BLaER1 treated with 17β-estradiol and CSF1 and Interleukin-3, amounts not matched to agents 10 nM and 100 nM (cell line): ENCODE measurements around the gene SCART1.

Source experiments
- H3K27ac ChIP-seq, 11 experiments: shearing (Covaris generic); formaldehyde crosslinking; 2 replicates each; pipeline ENCODE4 v1.8.1; 2022
- H3K27me3 ChIP-seq, 11 experiments: shearing (Covaris generic); formaldehyde crosslinking; 2 replicates each; pipeline ENCODE4 v1.8.1; 2022
- H3K36me3 ChIP-seq, 11 experiments: shearing (Covaris generic); formaldehyde crosslinking; 2 replicates each; pipeline ENCODE4 v1.8.1; 2022
- H3K4me1 ChIP-seq, 10 experiments: shearing (Covaris generic); formaldehyde crosslinking; 2 replicates each; pipeline ENCODE4 v1.8.1; 2022
- H3K4me2 ChIP-seq, 11 experiments: shearing (Covaris generic); formaldehyde crosslinking; 2 replicates each; pipeline ENCODE4 v1.8.1; 2022
- H3K4me3 ChIP-seq, 10 experiments: shearing (Covaris generic); formaldehyde crosslinking; 2 replicates each; pipeline ENCODE4 v1.8.1; 2022
- H3K9ac ChIP-seq, 11 experiments: shearing (Covaris generic); formaldehyde crosslinking; 2 replicates each; pipeline ENCODE4 v1.8.1; 2022
- H3K9me3 ChIP-seq, 11 experiments: shearing (Covaris generic); formaldehyde crosslinking; replicated peaks in 1 of 11; 2 replicates each; pipeline ENCODE4 v1.8.1; 2022
- H4K20me1 ChIP-seq, 11 experiments: shearing (Covaris generic); formaldehyde crosslinking; 2 replicates each; pipeline ENCODE4 v1.8.1; 2022
- Cebpa-rat ChIP-seq, 11 experiments: shearing (Covaris generic); IDR thresholded peaks; 2 replicates each; pipeline ENCODE4 v1.8.1; 2022

Gene SCART1

DNA sequence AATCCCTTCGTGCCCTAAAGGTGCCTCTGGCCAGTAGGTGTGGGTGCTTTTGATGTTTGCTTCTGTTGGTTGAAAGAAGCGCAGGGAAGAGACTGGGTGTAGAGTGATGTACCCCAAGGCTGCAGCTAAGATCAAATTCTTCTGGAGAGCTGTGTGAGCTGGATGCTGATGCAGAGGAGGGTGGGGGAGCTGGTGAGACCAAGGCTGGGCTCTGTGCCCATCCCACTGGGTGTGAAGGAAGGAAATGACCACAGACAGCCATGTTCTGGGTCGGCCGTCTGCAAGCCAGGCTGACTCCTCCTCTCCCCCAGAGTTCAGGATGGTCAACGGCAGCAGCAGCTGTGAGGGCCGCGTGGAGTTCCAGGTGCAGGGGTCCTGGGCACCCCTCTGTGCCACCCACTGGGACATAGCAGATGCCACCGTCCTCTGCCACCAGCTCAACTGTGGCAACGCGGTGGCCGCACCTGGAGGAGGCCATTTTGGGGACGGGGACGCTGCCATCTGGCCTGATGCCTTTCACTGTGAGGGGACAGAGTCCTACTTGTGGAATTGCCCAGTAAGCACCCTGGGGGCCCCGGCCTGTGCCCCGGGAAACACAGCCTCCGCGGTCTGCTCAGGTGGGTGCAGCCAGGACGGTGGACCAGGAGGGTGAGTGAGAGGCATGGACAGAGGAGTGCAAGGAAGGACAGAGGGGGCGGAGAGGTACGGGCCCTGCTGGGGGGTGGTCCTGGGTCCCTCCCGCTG, 5.1 kb downstream of the SCART1 start:
- Histone ChIP-seq H3K9me3 (peaks cover 0 to 10% (median 0%) of the 10 kb centered on the region in 11 experiments; a peak in 3 of 22 replicates), H3K27me3 (no peaks in the 10 kb centered on the region), H3K27ac (no peak overlapping the region), H3K4me1 (peaks cover 0 to 10% (median 4%) of the 10 kb centered on the region in 10 experiments; a peak in 10 of 20 replicates), H4K20me1 (no peaks in the 10 kb centered on the region), H3K4me2 (no peak overlapping the region), H3K36me3 (no peaks in the 10 kb centered on the region), H3K4me3 (no peak overlapping the region), H3K9ac (no peak overlapping the region)
- no peak for TF ChIP-seq Cebpa-rat (IDR thresholded peaks at IDR 0.05)

DNA sequence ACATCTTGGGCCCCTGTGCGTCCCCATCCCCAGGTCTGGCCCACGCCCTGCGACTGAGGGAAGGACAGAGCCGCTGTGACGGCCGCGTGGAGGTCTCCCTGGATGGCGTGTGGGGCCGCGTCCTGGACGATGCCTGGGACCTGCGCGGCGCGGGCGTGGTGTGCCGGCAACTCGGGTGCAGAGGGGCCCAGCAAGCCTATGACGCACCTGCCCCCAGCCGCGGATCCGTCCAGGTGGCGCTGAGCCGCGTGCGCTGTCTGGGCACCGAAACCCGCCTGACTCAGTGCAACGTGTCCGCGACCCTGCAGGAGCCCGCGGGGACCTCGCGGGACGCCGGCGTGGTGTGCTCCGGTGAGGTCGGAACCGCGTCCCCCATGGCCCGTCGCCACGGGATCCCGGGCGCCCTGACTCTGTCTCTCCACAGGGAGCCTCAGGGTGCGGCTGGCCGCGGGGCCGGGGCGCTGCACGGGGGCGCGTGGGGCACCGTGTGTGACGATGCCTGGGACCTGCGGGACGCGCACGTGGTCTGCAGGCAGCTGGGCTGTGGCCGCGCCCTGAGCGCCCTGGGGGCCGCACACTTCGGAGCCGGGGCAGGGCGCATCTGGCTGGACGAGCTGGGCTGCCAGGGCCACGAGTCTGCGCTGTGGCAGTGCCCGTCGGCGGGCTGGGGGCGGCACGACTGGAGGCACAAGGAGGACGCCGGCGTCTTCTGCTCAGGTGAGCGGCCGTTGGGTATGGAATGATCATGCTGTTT, 5.9 kb downstream of the SCART1 start:
- H3K36me3 ChIP-seq: no peaks in the 10 kb centered on the region

DNA sequence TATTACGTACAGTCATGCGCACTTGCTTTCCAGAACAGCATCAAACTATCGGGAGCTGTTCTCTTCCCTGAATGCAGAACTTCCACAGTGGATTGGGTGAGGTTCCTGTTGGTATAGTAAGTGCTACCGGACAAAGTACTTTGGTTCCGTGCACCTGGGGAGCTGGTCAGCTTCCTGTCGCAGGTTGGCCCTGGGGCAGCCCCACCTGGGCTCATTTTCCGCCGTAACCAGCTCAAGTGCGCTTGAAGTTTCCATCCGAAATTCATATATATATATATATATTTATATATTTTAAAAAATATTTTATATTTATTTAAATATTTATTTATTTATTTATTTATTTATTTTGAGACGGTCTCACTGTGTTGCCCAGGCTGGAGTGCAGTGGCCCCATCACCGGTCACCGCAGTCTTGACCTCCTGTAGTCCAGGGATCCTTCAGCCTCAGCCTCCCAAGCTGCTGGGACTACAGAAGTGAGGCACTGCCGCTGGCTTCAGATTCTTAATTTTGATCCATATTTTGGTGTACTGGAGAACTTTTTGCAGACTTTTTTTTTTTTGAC, 6.5 kb downstream of the SCART1 start:
- Histone ChIP-seq H3K27me3 (no peaks in the 10 kb centered on the region), H3K4me2 (no peak overlapping the region), H3K27ac (no peak overlapping the region), H4K20me1 (no peaks in the 10 kb centered on the region), H3K4me3 (no peak overlapping the region), H3K9ac (no peak overlapping the region), H3K9me3 (peaks cover 0 to 12% (median 0%) of the 10 kb centered on the region in 11 experiments; a peak in 3 of 22 replicates), H3K4me1 (peaks cover 0 to 6% (median 3%) of the 10 kb centered on the region in 10 experiments; a peak in 10 of 20 replicates), H3K36me3 (no peaks in the 10 kb centered on the region)
- TF ChIP-seq Cebpa-rat (IDR thresholded peaks at IDR 0.05): no peak

More for the DNA sequence above, 5.9 kb downstream of the SCART1 start:
- Histone ChIP-seq H3K4me2 (no peak overlapping the region), H4K20me1 (no peaks in the 10 kb centered on the region), H3K9me3 (peaks cover 0 to 10% (median 0%) of the 10 kb centered on the region in 11 experiments; a peak in 3 of 22 replicates), H3K4me3 (no peak overlapping the region), H3K27ac (no peak overlapping the region), H3K27me3 (no peaks in the 10 kb centered on the region), H3K9ac (no peak overlapping the region), H3K4me1 (peaks cover 0 to 10% (median 4%) of the 10 kb centered on the region in 10 experiments; a peak in 10 of 20 replicates)
- TF ChIP-seq Cebpa-rat (IDR thresholded peaks at IDR 0.05): no peak

DNA sequence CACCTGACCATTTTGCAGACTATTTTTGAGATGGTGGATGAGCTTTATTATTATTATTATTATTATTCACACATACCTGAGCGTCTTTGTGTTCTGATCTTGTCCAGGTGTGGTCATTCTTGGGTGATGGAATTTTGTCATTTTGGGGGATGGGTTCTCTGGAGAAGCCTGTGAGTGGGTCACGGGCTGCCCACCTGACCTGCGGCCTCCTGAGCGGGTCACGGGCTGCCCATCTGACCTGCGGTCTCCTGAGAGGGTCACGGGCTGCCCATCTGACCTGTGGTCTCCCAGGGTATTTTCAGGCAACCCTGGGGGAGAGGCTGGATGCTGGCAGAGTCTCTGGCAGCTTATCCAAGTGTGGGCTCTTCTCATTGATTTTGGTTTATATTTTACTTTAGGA, 7.3 kb downstream of the SCART1 start:
- Histone ChIP-seq H4K20me1 (no peaks in the 10 kb centered on the region), H3K9me3 (peaks cover 0 to 14% (median 0%) of the 10 kb centered on the region in 11 experiments; a peak in 3 of 22 replicates), H3K36me3 (no peaks in the 10 kb centered on the region), H3K4me1 (no peaks in the 10 kb centered on the region), H3K4me2 (no peak overlapping the region), H3K27ac (no peak overlapping the region), H3K4me3 (no peak overlapping the region), H3K27me3 (no peaks in the 10 kb centered on the region), H3K9ac (no peak overlapping the region)
- TF ChIP-seq Cebpa-rat (IDR thresholded peaks at IDR 0.05): no peak

DNA sequence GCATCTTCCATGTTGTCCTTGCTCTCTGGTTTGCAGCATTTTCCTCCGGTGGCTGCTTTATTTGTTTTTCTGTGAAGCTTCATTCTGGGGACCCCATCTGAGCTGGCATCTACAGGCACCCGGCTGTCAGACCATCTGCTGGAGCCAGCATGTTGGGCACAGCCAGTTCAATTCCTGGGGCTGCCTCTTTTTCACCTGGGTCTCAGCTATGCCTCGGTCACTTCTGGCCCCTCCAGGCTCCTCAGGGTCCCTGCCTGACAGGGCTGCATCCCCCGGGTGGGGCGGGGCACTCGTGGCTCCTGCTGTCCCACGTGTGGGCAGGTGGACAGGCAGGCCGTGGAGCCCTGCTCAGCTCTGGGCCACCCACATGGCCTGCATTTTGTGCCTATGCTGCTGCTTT, 8.1 kb downstream of the SCART1 start:
- Histone ChIP-seq H3K27me3 (no peaks in the 10 kb centered on the region), H3K27ac (no peak overlapping the region), H3K4me3 (no peak overlapping the region), H3K36me3 (no peaks in the 10 kb centered on the region), H3K4me2 (no peak overlapping the region), H3K4me1 (no peaks in the 10 kb centered on the region), H4K20me1 (no peaks in the 10 kb centered on the region), H3K9me3 (peaks cover 0 to 14% (median 0%) of the 10 kb centered on the region in 11 experiments; a peak in 3 of 22 replicates), H3K9ac (no peak overlapping the region)
- TF ChIP-seq Cebpa-rat (IDR thresholded peaks at IDR 0.05): no peak

DNA sequence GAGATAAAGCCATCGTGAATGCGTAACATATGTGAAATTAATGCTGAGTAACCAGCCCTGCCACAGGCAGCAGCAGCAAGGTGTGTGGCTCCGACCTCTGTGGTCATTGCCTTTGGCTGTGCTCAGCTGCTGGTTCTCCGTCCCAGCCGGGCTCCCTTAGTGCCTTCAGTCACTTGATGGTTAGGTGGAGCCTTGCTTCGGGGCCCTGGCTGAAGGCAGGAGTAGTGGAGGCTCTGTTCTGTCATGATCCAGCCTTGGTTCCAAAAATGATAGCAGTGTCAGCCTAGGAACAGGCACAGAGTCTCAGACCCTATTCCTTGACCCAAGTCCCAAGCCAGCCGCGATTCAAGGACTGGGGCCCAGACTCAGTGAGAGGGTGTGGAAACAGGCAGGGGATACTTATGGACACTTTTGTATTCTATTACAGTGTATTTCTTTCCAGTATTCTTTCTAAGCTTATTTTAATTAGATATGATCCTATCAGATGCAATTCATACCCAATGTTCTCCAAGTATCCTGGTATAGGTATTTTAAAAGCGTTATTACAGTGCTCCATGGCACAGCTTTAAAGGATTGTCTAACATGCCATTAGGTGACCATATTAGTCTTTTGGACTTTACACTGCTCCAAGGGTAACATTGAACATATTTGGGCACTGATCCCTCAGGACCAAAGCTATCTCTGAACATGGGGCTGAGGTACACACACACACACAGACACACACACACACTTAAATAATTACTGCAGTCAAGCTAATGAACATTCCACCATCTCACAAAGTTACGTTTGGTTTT, 9.0 kb downstream of the SCART1 start:
- no peak for TF ChIP-seq Cebpa-rat (IDR thresholded peaks at IDR 0.05)
- Histone ChIP-seq H3K27ac (no peak overlapping the region), H3K4me2 (no peak overlapping the region), H3K36me3 (no peaks in the 10 kb centered on the region; a peak in 1 of 22 replicates), H3K27me3 (no peaks in the 10 kb centered on the region), H4K20me1 (no peaks in the 10 kb centered on the region), H3K9me3 (peaks cover 0 to 14% (median 0%) of the 10 kb centered on the region in 11 experiments; a peak in 3 of 22 replicates), H3K4me3 (no peak overlapping the region), H3K9ac (no peak overlapping the region), H3K4me1 (no peaks in the 10 kb centered on the region)

DNA sequence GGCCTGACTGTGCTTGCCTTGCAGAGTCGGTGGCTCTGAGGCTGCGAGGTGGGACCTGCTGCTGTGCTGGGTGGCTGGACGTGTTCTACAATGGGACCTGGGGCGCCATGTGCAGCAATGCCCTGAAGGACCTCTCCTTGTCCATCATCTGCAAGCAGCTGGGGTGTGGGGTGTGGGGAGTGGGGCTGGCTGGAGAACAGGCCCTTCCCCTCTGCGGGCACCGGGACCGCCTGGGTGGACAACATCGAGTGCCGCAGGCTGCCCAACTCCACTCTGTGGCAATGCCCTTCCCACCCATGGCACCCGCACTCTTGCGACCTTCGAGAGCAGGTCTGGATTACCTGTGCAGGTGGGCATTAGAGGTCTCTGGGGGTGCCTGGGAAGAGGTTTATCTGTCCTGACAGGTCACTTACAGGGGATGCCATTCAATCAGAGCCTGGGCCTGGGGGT, 10.9 kb downstream of the SCART1 start:
- no peak overlapping the region for H3K4me3 ChIP-seq
- no peaks in the 10 kb centered on the region for H3K27me3 ChIP-seq
- no peak overlapping the region for H3K4me2 ChIP-seq
- no peak overlapping the region for H3K27ac ChIP-seq
- H3K9me3 ChIP-seq: peaks cover 0 to 10% (median 0%) of the 10 kb centered on the region in 11 experiments; a peak in 4 of 22 replicates
- H4K20me1 ChIP-seq: no peaks in the 10 kb centered on the region
- TF ChIP-seq Cebpa-rat (IDR thresholded peaks at IDR 0.05): no peak
- no peak overlapping the region for H3K9ac ChIP-seq
- no peaks in the 10 kb centered on the region; a peak in 1 of 22 replicates for H3K36me3 ChIP-seq
- H3K4me1 ChIP-seq: no peaks in the 10 kb centered on the region

DNA sequence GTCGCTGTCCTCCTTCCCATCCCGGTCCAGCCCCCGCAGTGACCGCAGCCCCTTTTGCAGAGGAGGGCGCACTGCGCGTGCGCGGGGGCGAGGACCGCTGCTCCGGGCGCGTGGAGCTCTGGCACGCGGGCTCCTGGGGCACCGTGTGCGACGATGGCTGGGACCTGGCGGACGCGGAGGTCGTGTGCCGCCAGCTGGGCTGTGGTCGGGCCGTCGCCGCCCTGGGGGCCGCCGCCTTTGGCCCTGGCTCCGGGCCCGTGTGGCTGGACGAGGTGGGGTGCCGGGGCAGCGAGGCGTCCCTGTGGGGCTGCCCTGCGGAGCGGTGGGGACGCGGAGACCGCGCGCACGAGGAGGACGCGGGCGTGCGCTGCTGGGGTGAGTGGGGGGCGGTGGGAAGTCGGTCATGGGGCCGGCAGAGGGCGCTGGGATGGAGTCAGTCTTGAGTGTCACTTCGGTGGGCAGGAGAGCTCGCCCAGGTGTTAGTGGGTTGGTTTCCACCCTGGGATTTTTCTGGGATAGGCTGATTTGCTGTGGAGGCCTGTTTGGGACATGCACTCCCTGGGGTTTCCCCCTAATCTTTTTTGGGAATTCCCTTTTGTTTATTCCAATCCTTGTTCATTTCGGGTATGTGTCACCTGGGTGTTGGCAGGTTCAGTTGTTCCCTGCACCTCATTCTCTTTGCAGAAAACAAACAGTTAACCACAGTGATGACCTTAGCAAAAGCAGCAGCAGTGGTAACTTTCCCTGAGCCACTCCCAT, 11.6 kb downstream of the SCART1 start:
- no peaks in the 10 kb centered on the region; a peak in 1 of 22 replicates for H3K36me3 ChIP-seq
- H3K9me3 ChIP-seq: peaks cover 0 to 6% (median 0%) of the 10 kb centered on the region in 11 experiments; a peak in 4 of 22 replicates
- TF ChIP-seq Cebpa-rat (IDR thresholded peaks at IDR 0.05): no peak
- H3K4me3 ChIP-seq: no peak overlapping the region
- no peak overlapping the region for H3K27ac ChIP-seq
- no peaks in the 10 kb centered on the region for H4K20me1 ChIP-seq
- H3K4me1 ChIP-seq: no peaks in the 10 kb centered on the region
- H3K9ac ChIP-seq: no peak overlapping the region
- no peaks in the 10 kb centered on the region for H3K27me3 ChIP-seq
- no peak overlapping the region for H3K4me2 ChIP-seq
